Measurements from ENCODE around the gene OTOP2. TPM values are rescaled to one million over a fixed set of nuclear protein-coding genes. Genes with fewer than 3 reads are reported as not detected.

The OTOP2 gene
- total RNA-seq, 1 donor from 2014 or later = not detected

- peaks cover 16% of the 10 kb centered on the region for H3K27me3 ChIP-seq (ENCODE audit: control insufficient read depth, insufficient read depth, low read length)
- H3K4me3 ChIP-seq (ENCODE audit: low read depth, low read length) = no peak overlapping the region
- TF ChIP-seq CTCF (IDR thresholded peaks at IDR 0.05; ENCODE audit: insufficient read depth, low read length, poor library complexity, severe bottlenecking) = no peak
- H3K36me3 ChIP-seq (ENCODE audit: control insufficient read depth, insufficient read depth, low read length) = no peaks in the 10 kb centered on the region
- DNase-seq (ENCODE audit: low read depth) = no peak
Observed at GRCh38 chr17:74975943-74976342, 51.9 kb downstream of the OTOP2 start.

- no peaks in the 10 kb centered on the region for H3K36me3 ChIP-seq (ENCODE audit: control insufficient read depth, insufficient read depth, low read length)
- TF ChIP-seq CTCF (IDR thresholded peaks at IDR 0.05; ENCODE audit: insufficient read depth, low read length, poor library complexity, severe bottlenecking) = no peak
- no peak for DNase-seq (ENCODE audit: low read depth)
- peaks cover 11% of the 10 kb centered on the region for H3K27me3 ChIP-seq (ENCODE audit: control insufficient read depth, insufficient read depth, low read length)
- H3K4me3 ChIP-seq (ENCODE audit: low read depth, low read length) = no peak overlapping the region
Observed at GRCh38 chr17:74977802-74978201, 53.7 kb downstream of the OTOP2 start.

GRCh38 chr17:74978240-74978639 is 54.2 kb downstream of the OTOP2 start:
- Histone ChIP-seq H3K36me3 (ENCODE audit: control insufficient read depth, insufficient read depth, low read length) (no peaks in the 10 kb centered on the region), H3K27me3 (ENCODE audit: control insufficient read depth, insufficient read depth, low read length) (peaks cover 6% of the 10 kb centered on the region), H3K4me3 (ENCODE audit: low read depth, low read length) (no peak overlapping the region)
- DNase-seq (ENCODE audit: low read depth) = no peak
- TF ChIP-seq CTCF (IDR thresholded peaks at IDR 0.05; ENCODE audit: insufficient read depth, low read length, poor library complexity, severe bottlenecking) = no peak

GRCh38 chr17:74979408-74980146 is 55.5 kb downstream of the OTOP2 start:
- Histone ChIP-seq H3K27me3 (ENCODE audit: control insufficient read depth, insufficient read depth, low read length) (peaks cover 1% of the 10 kb centered on the region), H3K4me3 (ENCODE audit: low read depth, low read length) (no peak overlapping the region), H3K36me3 (ENCODE audit: control insufficient read depth, insufficient read depth, low read length) (no peaks in the 10 kb centered on the region)
- DNase-seq (ENCODE audit: low read depth) = no peak
- no peak for TF ChIP-seq CTCF (IDR thresholded peaks at IDR 0.05; ENCODE audit: insufficient read depth, low read length, poor library complexity, severe bottlenecking)

GRCh38 chr17:74981318-74981978 is 57.4 kb downstream of the OTOP2 start:
- Histone ChIP-seq H3K4me3 (ENCODE audit: low read depth, low read length) (peak overlapping the region; percentile 64), H3K36me3 (ENCODE audit: control insufficient read depth, insufficient read depth, low read length) (no peaks in the 10 kb centered on the region), H3K27me3 (ENCODE audit: control insufficient read depth, insufficient read depth, low read length) (no peaks in the 10 kb centered on the region)
- DNase-seq (ENCODE audit: low read depth) = no peak
- no peak for TF ChIP-seq CTCF (IDR thresholded peaks at IDR 0.05; ENCODE audit: insufficient read depth, low read length, poor library complexity, severe bottlenecking)
